Measurements from ENCODE around the gene ZNF513. TPM values are rescaled to one million over a fixed set of nuclear protein-coding genes. Genes with fewer than 3 reads are reported as not detected.

The ZNF513 gene
- polyA plus RNA-seq, 1 donor (not counting 4 experiments of a cell fraction or from before 2014, with no cell fraction given), result 8.9 TPM

DNA sequence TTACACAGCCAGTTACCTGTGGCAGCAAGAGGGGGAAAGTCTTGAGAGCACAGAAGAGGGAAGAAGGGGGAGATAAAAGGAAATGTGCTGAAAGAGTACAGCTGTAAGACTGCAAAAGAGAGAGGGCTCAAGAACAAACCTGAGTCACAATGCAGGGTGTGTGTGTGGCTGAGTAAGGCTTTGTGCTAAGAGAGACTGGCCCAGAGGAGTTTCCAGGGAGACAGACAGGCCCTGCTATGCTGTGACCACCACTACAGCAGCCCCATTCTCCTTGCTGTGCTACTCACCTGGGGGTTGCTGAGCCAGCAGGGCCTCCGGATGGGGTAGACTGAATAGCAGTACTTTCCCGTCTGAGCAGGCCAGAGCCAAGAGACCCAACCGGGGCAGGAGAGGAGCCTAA is 45.2 kb downstream of the ZNF513 start:
- H2AFZ ChIP-seq (ENCODE audit: control insufficient read depth, low read length), result no peak overlapping the region
- dilution Hi-C loops (cut with MboI; ENCODE audit: extremely low pct_ligation_motif_present, low sequenced_read_pairs), result no loop called here
- H3K9me1 ChIP-seq (ENCODE audit: control insufficient read depth, extremely low read depth, insufficient read depth, low read length), result no peaks in the 10 kb centered on the region
- no peak overlapping the region for H3K4me2 ChIP-seq (ENCODE audit: control insufficient read depth, extremely low read depth, insufficient read depth, low read depth, low read length)
- H3K36me3 ChIP-seq (ENCODE audit: control insufficient read depth in 2 of 2, extremely low read depth in 1 of 2, insufficient read depth in 2 of 2, low read length in 2 of 2), result peaks cover 38 to 45% of the 10 kb centered on the region in 2 experiments
- DNase-seq (ENCODE audit: low read depth, low spot score) (no peak), FAIRE-seq (no peak)
- H3K79me2 ChIP-seq (ENCODE audit: control insufficient read depth, insufficient read depth, low read length), result no peaks in the 10 kb centered on the region
- H3K4me1 ChIP-seq (ENCODE audit: control insufficient read depth, extremely low read depth, insufficient read depth, low read length), result no peaks in the 10 kb centered on the region
- H3K27ac ChIP-seq (ENCODE audit: control insufficient read depth, insufficient read depth, low read length), result no peak overlapping the region
- no peak overlapping the region for H3K9ac ChIP-seq (ENCODE audit: control insufficient read depth, extremely low read depth, insufficient read depth, low read length)
- no peak for TF ChIP-seq CTCF (optimal IDR thresholded peaks at IDR 0.05 in 1 of 3, IDR thresholded peaks at IDR 0.05 in 1 of 3, conservative IDR thresholded peaks at IDR 0.05 in 1 of 3; ENCODE audit: extremely low read depth in 1 of 3, insufficient read depth in 2 of 3, low read length in 3 of 3)
- TF ChIP-seq EZH2 (IDR thresholded peaks at IDR 0.05; ENCODE audit: low read length), result no peak
- H3K27me3 ChIP-seq (ENCODE audit: control insufficient read depth, extremely low read depth, insufficient read depth, low read length), result no peaks in the 10 kb centered on the region
- H3K4me3 ChIP-seq (ENCODE audit: control insufficient read depth in 2 of 3, extremely low read depth in 1 of 3, insufficient read depth in 2 of 3, low read depth in 1 of 3, low read length in 3 of 3), result no peak overlapping the region
- no peaks in the 10 kb centered on the region for H4K20me1 ChIP-seq (ENCODE audit: control insufficient read depth, extremely low read depth, insufficient read depth, low read length)
- H3K9me3 ChIP-seq (ENCODE audit: control insufficient read depth, low read depth, low read length), result no peaks in the 10 kb centered on the region

Other genes with a start within 250 kb of the ZNF513 start
- 48.7 to 51.0 TPM (median 50.9 TPM) in 3 replicates for gene PREB, start 246.1 kb downstream of the ZNF513 start, polyA plus RNA-seq
- not detected in 3 replicates for gene PRR30, start 241.3 kb downstream of the ZNF513 start, polyA plus RNA-seq
- not detected in 3 replicates for gene TCF23, start 231.7 kb downstream of the ZNF513 start, polyA plus RNA-seq
- 154 to 168 TPM (median 156 TPM) in 3 replicates for gene ATRAID, start 168.7 kb downstream of the ZNF513 start, polyA plus RNA-seq
- gene SLC5A6, start 168.5 kb downstream of the ZNF513 start, polyA plus RNA-seq, result 55.1 to 72.3 TPM (median 60.4 TPM) in 3 replicates
- 17.1 to 33.3 TPM (median 21.0 TPM) in 3 replicates for gene CAD, start 163.4 kb downstream of the ZNF513 start, polyA plus RNA-seq
- not detected in 3 replicates for gene SLC30A3, start 117.7 kb downstream of the ZNF513 start, polyA plus RNA-seq
- not detected in 3 replicates for gene DNAJC5G, start 105.3 kb downstream of the ZNF513 start, polyA plus RNA-seq
- not detected in 3 replicates for gene TRIM54, start 98.3 kb downstream of the ZNF513 start, polyA plus RNA-seq
- gene UCN, start 72.3 kb downstream of the ZNF513 start, polyA plus RNA-seq, result 0.08 to 0.59 TPM (median 0.10 TPM) in 3 replicates
- 117 to 162 TPM (median 125 TPM) in 3 replicates for gene MPV17, start 57.6 kb downstream of the ZNF513 start, polyA plus RNA-seq
- gene GTF3C2, start 24.0 kb downstream of the ZNF513 start, polyA plus RNA-seq, result 44.7 to 53.4 TPM (median 51.3 TPM) in 3 replicates
- 43.1 to 54.9 TPM (median 54.2 TPM) in 3 replicates for gene EIF2B4, start 10.4 kb downstream of the ZNF513 start, polyA plus RNA-seq
- gene SNX17, start 10.1 kb downstream of the ZNF513 start, polyA plus RNA-seq, result 79.4 to 101 TPM (median 83.3 TPM) in 3 replicates
- gene PPM1G, start 28.9 kb upstream of the ZNF513 start, polyA plus RNA-seq, result 31.8 to 86.8 TPM (median 55.5 TPM) in 3 replicates
- gene NRBP1, start 47.9 kb upstream of the ZNF513 start, polyA plus RNA-seq, result 144 to 157 TPM (median 148 TPM) in 3 replicates
- gene KRTCAP3, start 61.6 kb upstream of the ZNF513 start, polyA plus RNA-seq, result 8.6 to 22.9 TPM (median 14.7 TPM) in 3 replicates
- gene IFT172, start 109.0 kb upstream of the ZNF513 start, polyA plus RNA-seq, result 10.4 to 14.4 TPM (median 12.7 TPM) in 3 replicates
- gene FNDC4, start 114.5 kb upstream of the ZNF513 start, polyA plus RNA-seq, result 6.3 to 13.0 TPM (median 9.9 TPM) in 3 replicates
- 0.18 to 0.30 TPM (median 0.27 TPM) in 3 replicates for gene GCKR, start 116.1 kb upstream of the ZNF513 start, polyA plus RNA-seq
- 10.3 to 16.6 TPM (median 11.0 TPM) in 3 replicates for gene ZNF512, start 202.3 kb upstream of the ZNF513 start, polyA plus RNA-seq
- gene CCDC121, start 248.3 kb upstream of the ZNF513 start, polyA plus RNA-seq, result 0.86 to 1.1 TPM (median 1.1 TPM) in 3 replicates
- 77.8 to 103 TPM (median 85.7 TPM) in 3 replicates for gene GPN1, start 248.3 kb upstream of the ZNF513 start, polyA plus RNA-seq

Measured in keratinocyte (primary cell).